WTC11 (cell line): Measurements from ENCODE around the gene ADAT3. TPM values are rescaled to one million over a fixed set of nuclear protein-coding genes. Genes with fewer than 3 reads are reported as not detected.

ENCODE experiments used
- AFF4 ChIP-seq: sonication (generic); formaldehyde crosslinking; IDR thresholded peaks from 2 replicates; pipeline ENCODE4 v1.8.1; 2023; ENCODE audit warnings: mild to moderate bottlenecking, missing genetic modification reagents, borderline replicate concordance
- ATF1 ChIP-seq: sonication (generic); formaldehyde crosslinking; IDR thresholded peaks from 2 replicates; pipeline ENCODE4 v1.8.1; 2023; ENCODE audit warnings: mild to moderate bottlenecking, moderate library complexity, missing genetic modification reagents
- ERG ChIP-seq: fragments of 250-450 bp; sonication (Bioruptor Pico); IDR thresholded peaks from 2 replicates; pipeline ENCODE4 v1.8.0; 2021; ENCODE audit warnings: mild to moderate bottlenecking
- ETV6 ChIP-seq: sonication (generic); formaldehyde crosslinking; IDR thresholded peaks from 2 replicates; pipeline ENCODE4 v1.8.1; 2022; ENCODE audit warnings: mild to moderate bottlenecking, missing genetic modification reagents
- FOXK1 ChIP-seq: sonication (generic); formaldehyde crosslinking; IDR thresholded peaks from 2 replicates; pipeline ENCODE4 v1.8.0; 2022; ENCODE audit warnings: mild to moderate bottlenecking, moderate library complexity, missing genetic modification reagents
- JUN ChIP-seq: sonication (generic); formaldehyde crosslinking; IDR thresholded peaks from 2 replicates; pipeline ENCODE4 v1.8.0; 2023; ENCODE audit warnings: mild to moderate bottlenecking, missing genetic modification reagents
- MLX ChIP-seq: sonication (generic); formaldehyde crosslinking; IDR thresholded peaks from 2 replicates; pipeline ENCODE4 v1.8.1; 2023; ENCODE audit warnings: mild to moderate bottlenecking, missing genetic modification reagents, moderate library complexity
- MYBL2 ChIP-seq: sonication (generic); formaldehyde crosslinking; IDR thresholded peaks from 2 replicates; pipeline ENCODE4 v1.8.1; 2023; ENCODE audit warnings: mild to moderate bottlenecking, moderate library complexity, missing genetic modification reagents
- PRDM15 ChIP-seq: sonication (generic); formaldehyde crosslinking; IDR thresholded peaks from 2 replicates; pipeline ENCODE4 v1.8.0; 2022; ENCODE audit warnings: missing genetic modification reagents
- PRRX2 ChIP-seq: fragments of 250-450 bp; sonication (Bioruptor Pico); IDR thresholded peaks from 2 replicates; pipeline ENCODE4 v1.8.0; 2021; ENCODE audit warnings: mild to moderate bottlenecking
- TEAD4 ChIP-seq: sonication (generic); formaldehyde crosslinking; IDR thresholded peaks from 2 replicates; pipeline ENCODE4 v1.8.0; 2022; ENCODE audit warnings: mild to moderate bottlenecking, missing genetic modification reagents
- USF2 ChIP-seq: sonication (generic); formaldehyde crosslinking; IDR thresholded peaks from 2 replicates; pipeline ENCODE4 v1.8.1; 2023; ENCODE audit warnings: mild to moderate bottlenecking, missing genetic modification reagents, moderate library complexity
- ZNF396 ChIP-seq: fragments of 250-450 bp; sonication (Bioruptor Pico); IDR thresholded peaks from 2 replicates; pipeline ENCODE4 v1.8.0; 2021; ENCODE audit warnings: mild to moderate bottlenecking, moderate library complexity, borderline replicate concordance
- ZNF425 ChIP-seq: fragments of 250-450 bp; sonication (Bioruptor Pico); conservative IDR thresholded peaks from 2 replicates; pipeline ENCODE4 v1.9.0; 2021; ENCODE audit warnings: mild to moderate bottlenecking
- ZNF512 ChIP-seq: sonication (generic); formaldehyde crosslinking; IDR thresholded peaks from 2 replicates; pipeline ENCODE4 v1.8.1; 2022; ENCODE audit warnings: missing genetic modification reagents, borderline replicate concordance
- ZSCAN18 ChIP-seq: fragments of 250-450 bp; sonication (Bioruptor Pico); IDR thresholded peaks from 2 replicates; pipeline ENCODE4 v2.1.2; 2022; ENCODE audit warnings: mild to moderate bottlenecking, moderate library complexity
- total RNA-seq: library from RNA; stranded (reverse); gene quantifications from 3 replicates; pipeline ENCODE4 v1.2.3, GENCODE V29; 2021

ADAT3 gene
- total RNA-seq, 1 experiment from 2014 or later = 20.3 TPM

- TF ChIP-seq ZNF396 (CRISPR knock-in tag) (no peak), ETV6 (CRISPR knock-in tag) (peak; percentile 98), AFF4 (CRISPR knock-in tag) (0 out of 2 replicates have a peak, but pooled peaks have one; percentile 27), ZNF425 (no peak), USF2 (peak; percentile 100), TEAD4 (no peak), JUN (no peak), ERG (CRISPR knock-in tag) (0 out of 2 replicates have a peak, but pooled peaks have one; percentile 62), PRDM15 (peak; percentile 58), MLX (no peak), PRRX2 (peak; percentile 70; the same call in 1 of the 2 replicates), MYBL2 (CRISPR knock-in tag) (no peak; the same call in 1 of the 2 replicates), ZSCAN18 (CRISPR knock-in tag) (no peak), ZNF512 (CRISPR knock-in tag) (no peak), ATF1 (0 out of 2 replicates have a peak, but pooled peaks have one; percentile 30), FOXK1 (CRISPR knock-in tag) (peak; percentile 96)
These were observed 29.3 kb upstream of the ADAT3 start (continued) for GRCh38 chr19:1875646-1876495.
